ENCODE results near the gene UNC13B. TPM values are rescaled to one million over a fixed set of nuclear protein-coding genes. Genes with fewer than 3 reads are reported as not detected.

UNC13B gene
- total RNA-seq, 1 donor from 2014 or later = 30.5 TPM

GRCh38 chr9:35342221-35342958 is 180.6 kb downstream of the UNC13B start:
- Histone ChIP-seq H3K9ac (ENCODE audit: low read length) (no peak overlapping the region), H3K4me2 (ENCODE audit: low read length) (peak overlapping the region; percentile 62), H3K9me3 (ENCODE audit: insufficient read depth, low read depth, low read length) (no peaks in the 10 kb centered on the region), H3K79me2 (ENCODE audit: insufficient read depth, low read length) (no peaks in the 10 kb centered on the region), H3K36me3 (ENCODE audit: insufficient read depth, low read length) (no peaks in the 10 kb centered on the region), H3K4me3 (ENCODE audit: insufficient read depth, low read depth, low read length) (no peak overlapping the region), H3K4me1 (ENCODE audit: insufficient read depth, low read length) (peaks cover 20% of the 10 kb centered on the region), H2AFZ (ENCODE audit: low read depth, low read length) (no peak overlapping the region), H4K20me1 (ENCODE audit: insufficient read depth, low read length) (peaks cover 7% of the 10 kb centered on the region), H3K27me3 (ENCODE audit: insufficient read depth, low read length) (no peaks in the 10 kb centered on the region), H3K27ac (ENCODE audit: low read depth, low read length) (no peak overlapping the region)
- DNase-seq (ENCODE audit: low read depth) (no peak), FAIRE-seq (no peak)
- Mint-ChIP-seq H3K9me3 (ENCODE audit: unreplicated experiment) (no peaks in the 10 kb centered on the region), H3K27me3 (ENCODE audit: low read depth, unreplicated experiment) (no peaks in the 10 kb centered on the region), H3K4me1 (ENCODE audit: low read depth, unreplicated experiment) (peaks cover 8% of the 10 kb centered on the region), H3K36me3 (ENCODE audit: low read depth, unreplicated experiment) (peaks cover 1% of the 10 kb centered on the region), H3K4me3 (ENCODE audit: unreplicated experiment) (no peak overlapping the region), H3K27ac (ENCODE audit: unreplicated experiment) (no peak overlapping the region)
- TF ChIP-seq CTCF (IDR thresholded peaks at IDR 0.05; ENCODE audit: insufficient read depth, low read depth, low read length) (no peak), EZH2 (IDR thresholded peaks at IDR 0.05; ENCODE audit: insufficient read depth, low read length) (no peak)

GRCh38 chr9:35348109-35348508 is 186.3 kb downstream of the UNC13B start:
- no peaks in the 10 kb centered on the region for H3K79me2 ChIP-seq (ENCODE audit: insufficient read depth, low read length)
- peaks cover 15% of the 10 kb centered on the region for H3K36me3 Mint-ChIP-seq (ENCODE audit: low read depth, unreplicated experiment)
- no peaks in the 10 kb centered on the region for H3K9me3 ChIP-seq (ENCODE audit: insufficient read depth, low read depth, low read length)
- H3K27ac ChIP-seq (ENCODE audit: low read depth, low read length) = no peak overlapping the region
- no peak for DNase-seq (ENCODE audit: low read depth)
- H3K27ac Mint-ChIP-seq (ENCODE audit: unreplicated experiment) = no peak overlapping the region
- peaks cover 18% of the 10 kb centered on the region for H3K4me1 ChIP-seq (ENCODE audit: insufficient read depth, low read length)
- peaks cover 3% of the 10 kb centered on the region for H3K4me1 Mint-ChIP-seq (ENCODE audit: low read depth, unreplicated experiment)
- no peak for FAIRE-seq
- H3K9me3 Mint-ChIP-seq (ENCODE audit: unreplicated experiment) = no peaks in the 10 kb centered on the region
- TF ChIP-seq CTCF (IDR thresholded peaks at IDR 0.05; ENCODE audit: insufficient read depth, low read depth, low read length) (no peak), EZH2 (IDR thresholded peaks at IDR 0.05; ENCODE audit: insufficient read depth, low read length) (no peak)
- no peaks in the 10 kb centered on the region for H3K27me3 Mint-ChIP-seq (ENCODE audit: low read depth, unreplicated experiment)
- H3K4me3 Mint-ChIP-seq (ENCODE audit: unreplicated experiment) = no peak overlapping the region
- no peak overlapping the region for H3K4me2 ChIP-seq (ENCODE audit: low read length)
- no peak overlapping the region for H2AFZ ChIP-seq (ENCODE audit: low read depth, low read length)
- no peak overlapping the region for H3K4me3 ChIP-seq (ENCODE audit: insufficient read depth, low read depth, low read length)
- H4K20me1 ChIP-seq (ENCODE audit: insufficient read depth, low read length) = no peaks in the 10 kb centered on the region
- H3K27me3 ChIP-seq (ENCODE audit: insufficient read depth, low read length) = no peaks in the 10 kb centered on the region
- H3K36me3 ChIP-seq (ENCODE audit: insufficient read depth, low read length) = no peaks in the 10 kb centered on the region
- no peak overlapping the region for H3K9ac ChIP-seq (ENCODE audit: low read length)

DNA sequence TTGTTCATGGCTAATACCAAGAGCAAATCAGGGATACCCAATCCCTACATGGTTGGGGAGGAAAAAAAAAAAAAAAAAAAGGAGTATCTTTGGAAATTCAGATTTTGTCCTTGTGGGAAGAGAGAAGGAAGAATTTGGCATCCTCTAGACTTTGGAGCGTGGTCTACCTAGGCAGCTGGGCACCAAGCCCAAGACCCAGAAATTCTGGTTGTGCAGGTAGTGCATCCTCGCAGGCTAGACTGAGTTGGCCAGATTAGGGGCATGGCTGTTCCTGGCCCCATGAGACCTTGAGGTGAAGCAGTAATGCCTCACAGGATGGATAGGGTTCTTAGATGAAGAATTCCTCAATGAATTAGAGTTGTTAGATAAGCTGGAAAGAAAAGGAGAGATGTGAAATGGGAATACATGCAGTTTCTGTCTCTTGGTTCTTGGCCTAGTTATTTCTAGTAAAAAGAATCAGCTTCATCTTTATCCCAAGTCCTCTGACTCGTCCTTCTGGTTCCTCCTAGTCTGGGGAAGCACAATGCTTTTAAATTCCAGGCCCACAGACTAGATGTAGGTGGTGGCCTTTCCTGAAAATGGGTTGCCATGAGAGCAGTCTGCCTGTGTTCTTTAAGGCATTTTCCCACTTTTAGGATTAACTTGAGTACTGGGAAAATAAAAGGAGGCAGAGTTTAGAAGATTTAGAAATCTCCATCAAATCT is 187.6 kb downstream of the UNC13B start:
- no peak for DNase-seq (ENCODE audit: low read depth)
- Histone ChIP-seq H2AFZ (ENCODE audit: low read depth, low read length) (no peak overlapping the region), H3K4me2 (ENCODE audit: low read length) (no peak overlapping the region), H3K9ac (ENCODE audit: low read length) (no peak overlapping the region), H3K4me3 (ENCODE audit: insufficient read depth, low read depth, low read length) (no peak overlapping the region), H3K27me3 (ENCODE audit: insufficient read depth, low read length) (no peaks in the 10 kb centered on the region), H3K9me3 (ENCODE audit: insufficient read depth, low read depth, low read length) (no peaks in the 10 kb centered on the region), H3K4me1 (ENCODE audit: insufficient read depth, low read length) (peaks cover 18% of the 10 kb centered on the region), H3K36me3 (ENCODE audit: insufficient read depth, low read length) (no peaks in the 10 kb centered on the region), H4K20me1 (ENCODE audit: insufficient read depth, low read length) (no peaks in the 10 kb centered on the region), H3K27ac (ENCODE audit: low read depth, low read length) (no peak overlapping the region), H3K79me2 (ENCODE audit: insufficient read depth, low read length) (no peaks in the 10 kb centered on the region)
- Mint-ChIP-seq H3K9me3 (ENCODE audit: unreplicated experiment) (no peaks in the 10 kb centered on the region), H3K27ac (ENCODE audit: unreplicated experiment) (no peak overlapping the region), H3K36me3 (ENCODE audit: low read depth, unreplicated experiment) (peaks cover 19% of the 10 kb centered on the region), H3K4me1 (ENCODE audit: low read depth, unreplicated experiment) (peaks cover 9% of the 10 kb centered on the region), H3K27me3 (ENCODE audit: low read depth, unreplicated experiment) (no peaks in the 10 kb centered on the region), H3K4me3 (ENCODE audit: unreplicated experiment) (no peak overlapping the region)
- TF ChIP-seq EZH2 (IDR thresholded peaks at IDR 0.05; ENCODE audit: insufficient read depth, low read length) (no peak), CTCF (IDR thresholded peaks at IDR 0.05; ENCODE audit: insufficient read depth, low read depth, low read length) (no peak)
- no peak for FAIRE-seq

All from astrocyte (in vitro differentiated cells and primary cell).